Measurements from ENCODE around the gene LARGE1.

- TF ChIP-seq, protein P1, sequence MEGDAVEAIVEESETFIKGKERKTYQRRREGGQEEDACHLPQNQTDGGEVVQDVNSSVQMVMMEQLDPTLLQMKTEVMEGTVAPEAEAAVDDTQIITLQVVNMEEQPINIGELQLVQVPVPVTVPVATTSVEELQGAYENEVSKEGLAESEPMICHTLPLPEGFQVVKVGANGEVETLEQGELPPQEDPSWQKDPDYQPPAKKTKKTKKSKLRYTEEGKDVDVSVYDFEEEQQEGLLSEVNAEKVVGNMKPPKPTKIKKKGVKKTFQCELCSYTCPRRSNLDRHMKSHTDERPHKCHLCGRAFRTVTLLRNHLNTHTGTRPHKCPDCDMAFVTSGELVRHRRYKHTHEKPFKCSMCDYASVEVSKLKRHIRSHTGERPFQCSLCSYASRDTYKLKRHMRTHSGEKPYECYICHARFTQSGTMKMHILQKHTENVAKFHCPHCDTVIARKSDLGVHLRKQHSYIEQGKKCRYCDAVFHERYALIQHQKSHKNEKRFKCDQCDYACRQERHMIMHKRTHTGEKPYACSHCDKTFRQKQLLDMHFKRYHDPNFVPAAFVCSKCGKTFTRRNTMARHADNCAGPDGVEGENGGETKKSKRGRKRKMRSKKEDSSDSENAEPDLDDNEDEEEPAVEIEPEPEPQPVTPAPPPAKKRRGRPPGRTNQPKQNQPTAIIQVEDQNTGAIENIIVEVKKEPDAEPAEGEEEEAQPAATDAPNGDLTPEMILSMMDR (IDR thresholded peaks at IDR 0.05) = no peak
- no peak for TF ChIP-seq POLR2A (IDR thresholded peaks at IDR 0.05)
These were observed 76.0 kb downstream of the LARGE1 start for GRCh38 chr22:33844273-33844672.
